Non-pigmented ciliary epithelial cell (primary cell): ENCODE data around the gene RDH12.
"Not testable (repeated sequence)": the region's sequence is repeated elsewhere in the genome, so short reads cannot be mapped to it uniquely, and the experiment has no call there.

Source experiments
- DNase-seq: peaks from one replicate; pipeline ENCODE4 v3.0.0-alpha.2; 2010; ENCODE audit warnings: low read depth

The RDH12 gene

DNA sequence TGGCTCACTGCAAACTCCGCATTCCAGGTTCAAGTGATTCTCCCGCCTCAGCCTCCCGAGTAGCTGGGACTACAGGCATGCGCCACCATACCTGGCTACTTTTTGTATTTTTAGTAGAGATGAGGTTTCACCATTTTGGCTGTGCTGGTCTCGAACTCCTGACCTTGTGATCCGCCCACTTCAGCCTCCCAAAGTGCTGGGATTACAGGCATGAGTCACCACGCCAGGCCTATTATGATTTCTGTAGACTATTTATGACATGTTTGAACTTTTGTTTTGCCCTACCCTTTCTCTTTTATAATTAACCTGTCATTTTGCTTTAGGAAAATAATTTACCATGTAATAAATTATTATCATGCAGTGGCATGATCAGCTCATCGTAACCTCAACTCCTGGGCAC lies at the start of gene RDH12:
TSS of gene RDH12 (plus strand) at position 395 of the 400 bp plus-strand sequence. CDS start 20,757 bp downstream, outside the sequence.
- not testable (repeated sequence) for DNase-seq

DNA sequence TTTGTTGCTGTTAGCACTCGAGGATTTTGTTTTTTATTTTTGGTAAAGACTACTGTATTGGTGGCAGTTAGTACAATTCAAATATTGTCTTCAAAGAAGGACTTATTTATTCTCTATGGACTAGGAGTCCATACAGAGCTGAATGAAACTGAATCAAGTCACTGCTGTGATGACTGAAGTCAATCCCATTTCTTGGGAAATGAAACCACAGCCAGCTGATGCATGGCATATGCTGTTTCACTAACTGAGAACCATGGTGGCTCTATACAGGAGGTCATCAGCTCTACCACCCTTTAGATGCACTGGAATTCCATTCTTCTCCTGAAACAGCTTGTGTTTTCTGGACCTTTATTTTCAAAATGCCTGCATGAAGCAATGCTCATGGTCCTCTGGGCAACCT lies 49.5 kb upstream of the RDH12 start:
- DNase-seq = no peak

DNA sequence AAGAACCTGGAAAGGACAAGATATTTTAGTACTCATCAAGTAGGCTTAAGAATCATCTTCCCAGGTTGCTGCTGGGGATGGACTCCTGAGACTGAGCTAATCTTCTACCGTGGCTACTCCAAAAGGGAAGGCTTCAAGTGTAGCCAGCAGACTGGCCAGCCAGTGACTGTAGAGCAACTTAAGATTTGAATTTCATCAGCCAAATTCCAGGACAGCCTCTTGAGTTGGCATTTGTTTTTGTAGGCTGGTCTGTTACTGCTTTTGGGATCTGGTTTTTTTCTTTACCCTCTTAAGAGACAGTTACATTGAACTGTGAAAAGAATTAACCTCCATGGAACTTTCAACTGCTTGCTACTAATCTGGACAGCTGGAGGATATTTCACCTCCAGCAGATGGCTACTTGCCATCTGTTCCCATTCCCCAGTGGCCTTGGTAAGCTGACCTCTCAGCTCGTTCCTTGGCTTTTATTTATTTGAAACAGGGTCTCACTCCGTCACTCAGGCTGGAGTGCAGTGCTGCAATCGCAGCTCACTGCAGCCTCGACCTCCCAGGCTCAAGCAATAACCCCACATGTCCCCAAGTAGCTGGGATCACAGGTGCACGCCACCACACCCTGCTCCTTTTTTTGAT lies 47.9 kb upstream of the RDH12 start:
- DNase-seq = no peak

DNA sequence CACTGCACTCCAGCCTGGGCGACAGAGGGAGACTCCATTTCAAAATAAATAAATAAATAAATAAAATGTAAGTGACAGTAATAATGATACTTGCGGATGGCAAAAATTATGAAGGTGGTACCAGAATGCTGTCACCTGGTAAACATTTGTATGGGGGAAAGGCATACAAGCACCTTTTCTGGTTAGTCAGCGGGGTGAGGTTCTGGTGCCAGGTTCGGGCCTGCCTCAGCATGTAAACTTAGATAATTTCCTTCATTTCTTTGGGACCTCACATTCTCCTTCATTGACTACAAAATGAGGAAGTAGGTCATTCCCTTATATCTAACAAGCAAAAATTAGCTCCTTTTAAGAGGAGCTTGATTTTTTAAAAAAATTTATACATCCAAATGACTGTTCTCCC lies 38.1 kb upstream of the RDH12 start:
- DNase-seq = no peak

DNA sequence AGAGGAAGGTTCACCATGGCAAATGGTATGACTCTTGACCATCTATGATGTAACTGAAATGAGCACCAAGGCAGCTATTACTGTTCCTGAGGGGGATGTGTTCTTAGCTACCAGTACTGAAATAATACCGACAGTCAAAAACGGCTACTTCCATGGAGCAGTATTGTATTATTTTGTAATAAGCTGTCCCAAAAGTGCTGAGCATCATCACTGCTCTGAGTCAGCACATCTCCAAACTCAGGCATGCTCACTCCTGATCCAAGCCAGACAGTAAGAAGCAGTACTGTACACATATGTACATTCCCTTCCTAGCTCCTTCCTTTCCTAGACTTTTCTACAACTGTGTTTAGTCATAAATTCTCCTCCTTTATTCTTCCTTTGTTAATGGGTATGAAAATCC lies 35.8 kb upstream of the RDH12 start:
- no peak for DNase-seq

DNA sequence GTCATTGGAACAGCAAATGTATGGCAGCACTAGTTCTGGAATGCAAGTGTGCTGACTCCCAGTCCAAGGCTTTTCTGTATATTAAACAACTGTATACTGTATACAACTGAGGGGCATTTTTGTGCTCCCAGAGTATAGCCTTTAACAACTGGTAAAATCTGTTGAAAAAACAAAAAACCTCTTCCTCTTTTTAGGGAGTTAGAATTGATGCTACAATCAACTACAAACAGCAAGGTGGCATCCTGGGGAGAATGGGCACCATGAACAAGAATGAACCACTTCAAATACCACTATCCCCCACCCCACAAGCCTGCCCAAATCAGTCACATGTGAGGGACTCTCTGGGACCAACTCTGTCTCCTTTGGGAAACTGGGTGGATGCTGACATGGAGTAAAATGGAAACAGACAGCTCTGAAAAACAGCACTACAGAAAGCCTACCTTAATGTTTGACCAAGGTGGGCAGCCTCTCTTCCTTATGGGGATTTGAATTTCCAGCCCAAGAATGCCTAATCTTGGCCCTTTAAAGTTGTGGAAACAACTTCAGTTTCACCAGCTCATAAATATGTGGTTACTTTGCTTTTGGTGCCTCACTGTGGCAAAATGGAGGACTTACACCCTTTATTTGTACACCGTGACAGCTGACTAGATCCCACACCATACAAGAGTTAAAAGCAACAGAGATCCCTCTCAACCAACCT lies 34.8 kb upstream of the RDH12 start:
- no peak for DNase-seq

DNA sequence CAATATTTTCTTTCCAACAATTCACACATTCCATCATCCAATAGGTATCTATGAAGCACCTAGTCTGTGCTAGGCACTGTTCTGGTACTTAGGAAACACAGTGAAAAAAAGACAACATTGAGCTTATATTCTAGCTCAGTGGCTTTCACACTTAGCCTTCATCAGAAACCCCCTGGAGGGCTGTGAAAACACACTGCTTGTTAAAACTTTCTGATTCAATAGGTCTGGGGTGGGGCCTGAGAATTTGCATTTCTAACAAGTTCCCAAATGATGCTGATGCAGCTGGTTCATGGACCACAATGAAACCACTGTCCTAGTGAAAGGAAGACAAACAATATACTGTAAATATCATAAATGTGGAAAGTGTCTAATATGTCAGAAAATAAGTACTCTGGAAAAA lies 33.1 kb upstream of the RDH12 start:
- no peak for DNase-seq

DNA sequence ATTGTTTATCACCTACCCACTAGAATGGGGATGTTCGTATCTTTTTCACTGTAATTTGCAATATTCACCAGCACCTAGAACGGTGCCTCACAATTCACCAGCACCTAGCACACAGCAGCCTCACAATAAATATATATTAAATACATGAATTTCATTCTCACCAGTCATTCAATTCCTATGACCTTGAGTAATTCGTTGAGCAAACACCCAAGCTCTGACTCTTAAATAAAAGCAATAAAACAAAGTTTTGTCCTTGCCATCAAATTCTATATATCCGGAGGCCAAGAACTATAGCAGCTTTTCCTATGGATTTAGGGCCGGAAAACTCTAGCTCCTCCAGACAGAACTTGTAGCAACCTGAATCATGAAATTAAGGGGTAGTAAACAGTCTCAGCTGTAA lies 28.2 kb upstream of the RDH12 start:
- no peak for DNase-seq

DNA sequence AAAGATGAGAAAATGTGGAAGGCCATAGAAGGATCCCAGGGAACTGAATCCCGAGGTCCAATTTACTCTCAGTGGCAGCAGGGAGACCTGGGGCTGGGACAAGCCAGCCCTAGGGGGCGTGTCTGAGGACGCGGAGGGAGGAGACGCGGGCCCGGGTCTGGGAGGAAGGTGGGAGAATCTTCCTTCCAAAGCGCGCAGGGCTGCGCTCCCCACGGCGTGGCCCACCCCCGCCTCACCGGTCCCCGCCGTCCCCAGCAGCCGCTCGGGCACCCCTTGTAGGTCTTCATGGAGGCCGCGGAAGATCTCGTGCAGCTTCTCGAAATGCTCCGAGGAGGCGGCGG lies 27.6 kb upstream of the RDH12 start:
- no peak for DNase-seq

DNA sequence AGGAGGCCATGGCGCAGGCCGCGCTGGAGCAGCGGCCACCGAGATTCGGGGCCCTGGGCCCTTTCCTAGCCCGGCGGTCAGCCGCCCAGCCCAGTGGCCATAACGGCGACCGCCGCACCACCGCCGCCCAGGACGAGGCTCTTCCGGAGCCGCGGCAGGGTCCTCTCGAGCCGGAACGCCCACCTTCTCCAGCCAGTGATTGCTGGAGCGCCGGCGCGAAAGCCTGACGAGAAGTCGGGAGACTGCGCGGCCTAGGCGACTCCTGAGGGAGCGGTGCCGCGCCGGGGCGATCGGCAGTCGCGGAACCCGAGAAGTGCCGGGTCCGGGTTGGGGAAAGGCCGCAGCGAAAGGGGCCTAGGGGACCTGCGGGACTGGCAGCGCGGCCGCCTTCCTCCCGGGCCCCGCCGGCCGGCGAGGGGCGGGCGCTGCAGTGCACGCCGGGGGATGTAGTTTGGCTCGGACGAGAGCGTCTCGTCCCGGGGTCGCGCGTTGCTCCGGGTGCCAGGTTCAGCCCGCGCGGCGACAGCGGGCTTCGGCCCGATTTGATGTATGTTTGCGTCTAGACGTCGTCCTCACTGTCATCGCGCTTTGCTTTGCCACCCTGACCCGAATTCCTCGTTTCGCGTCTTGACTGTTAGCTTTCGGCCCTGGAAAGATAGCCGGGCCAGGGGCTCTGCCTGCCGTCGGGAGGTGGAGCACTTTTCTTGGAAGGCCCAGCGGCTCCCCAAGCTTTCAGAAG lies 27.0 kb upstream of the RDH12 start, which contains the start of gene VTI1B:
TSS of gene VTI1B (minus strand) at position 153 of the 739 bp plus-strand sequence. CDS start at position 10, 143 bp downstream.
- no peak for DNase-seq

DNA sequence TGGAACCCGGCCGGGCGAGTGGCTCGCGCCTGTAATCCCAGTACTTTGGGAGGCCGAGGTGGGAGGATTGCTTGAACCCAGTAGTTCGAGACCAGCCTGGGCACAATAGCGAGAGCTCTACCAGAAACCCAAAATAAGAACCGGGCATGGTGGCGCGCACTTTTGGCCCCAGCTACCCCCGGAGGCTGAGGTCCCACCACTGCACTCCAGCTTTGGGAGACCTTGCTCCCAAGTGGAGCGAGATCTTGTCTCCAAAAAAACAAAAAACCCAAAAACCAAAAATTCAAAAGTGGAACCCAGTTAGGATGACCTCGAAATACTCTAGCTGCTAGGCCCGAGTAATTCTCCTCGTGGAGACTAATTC lies 26.5 kb upstream of the RDH12 start:
- no peak for DNase-seq

DNA sequence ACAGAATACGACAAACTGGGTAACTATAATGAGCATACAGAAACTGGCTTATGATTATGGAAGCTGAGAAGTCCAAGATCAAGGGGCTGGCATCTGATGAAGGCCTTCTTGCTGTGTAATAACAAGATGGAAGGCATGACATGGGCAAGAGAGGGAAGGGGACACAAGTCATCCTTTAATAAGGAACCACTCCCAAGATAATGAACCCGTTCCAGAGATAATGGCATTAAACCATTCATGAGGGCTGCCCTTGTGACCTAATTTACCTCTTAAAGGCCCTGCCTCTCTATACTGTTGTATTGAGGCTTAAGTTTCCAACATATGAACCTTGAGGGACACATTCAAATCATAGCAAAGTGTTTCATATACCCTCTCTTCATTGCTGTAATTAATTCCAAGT lies 22.7 kb upstream of the RDH12 start:
- DNase-seq = no peak

DNA sequence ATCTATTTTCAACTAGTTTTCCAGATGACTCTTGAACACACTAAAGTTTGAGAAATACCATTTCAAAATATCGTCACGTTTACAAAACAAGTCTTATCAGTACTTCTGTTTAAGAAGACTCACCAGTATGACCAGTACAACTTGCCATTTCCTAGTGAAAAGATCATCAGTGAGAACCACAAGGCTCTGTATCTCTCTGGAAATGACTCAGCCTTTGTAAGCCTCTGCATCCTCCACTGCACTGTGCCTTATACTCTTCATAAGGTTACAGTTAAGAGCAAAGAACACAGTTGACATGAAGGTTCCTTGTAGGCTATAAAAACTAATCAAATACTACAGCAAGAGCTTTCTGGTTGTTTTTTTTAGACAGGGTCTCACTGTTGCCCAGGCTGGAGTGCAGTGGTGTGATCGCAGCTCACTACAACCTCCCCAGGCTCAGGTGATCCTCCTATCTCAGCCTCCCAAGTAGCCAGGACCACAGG lies 21.5 kb upstream of the RDH12 start:
- DNase-seq = peak; percentile 89

DNA sequence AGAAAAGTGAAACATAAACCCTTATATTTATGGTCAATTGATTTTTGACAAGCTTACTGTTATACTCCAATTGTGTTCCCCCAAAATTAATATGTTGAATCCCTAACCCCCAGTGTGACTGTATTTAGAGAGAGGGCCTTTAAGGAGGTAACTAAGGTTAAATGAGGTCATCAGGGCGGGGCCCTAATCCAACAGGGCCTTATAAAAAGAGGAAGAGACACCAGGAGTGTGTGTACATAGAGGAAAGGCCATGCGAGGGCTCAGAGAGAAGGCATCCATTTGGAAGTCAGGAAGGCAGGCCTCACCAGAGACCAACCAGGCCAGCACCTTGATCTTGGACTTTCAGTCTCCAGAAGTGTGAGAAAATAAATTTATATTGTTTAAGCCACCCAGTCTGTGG lies 20.7 kb upstream of the RDH12 start:
- DNase-seq = no peak

DNA sequence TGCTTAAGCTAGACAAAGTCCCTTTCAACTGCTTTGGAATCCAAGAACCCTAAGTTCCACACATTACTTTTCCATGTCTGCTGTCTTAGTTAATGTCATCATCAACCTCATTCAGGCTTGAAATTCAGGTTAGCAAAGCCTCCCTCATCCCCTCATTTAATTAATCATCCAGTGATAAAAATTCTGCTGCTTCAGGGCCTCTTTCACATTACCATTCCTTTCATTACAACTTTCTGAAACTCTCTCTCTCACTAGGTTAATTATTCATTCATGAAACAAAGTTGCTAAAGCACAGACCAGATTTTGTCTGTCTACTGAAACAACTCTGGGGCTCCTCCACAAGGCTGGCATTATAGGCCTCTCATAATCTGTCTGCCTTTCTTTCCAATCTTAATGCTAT lies 17.8 kb upstream of the RDH12 start:
- no peak for DNase-seq

DNA sequence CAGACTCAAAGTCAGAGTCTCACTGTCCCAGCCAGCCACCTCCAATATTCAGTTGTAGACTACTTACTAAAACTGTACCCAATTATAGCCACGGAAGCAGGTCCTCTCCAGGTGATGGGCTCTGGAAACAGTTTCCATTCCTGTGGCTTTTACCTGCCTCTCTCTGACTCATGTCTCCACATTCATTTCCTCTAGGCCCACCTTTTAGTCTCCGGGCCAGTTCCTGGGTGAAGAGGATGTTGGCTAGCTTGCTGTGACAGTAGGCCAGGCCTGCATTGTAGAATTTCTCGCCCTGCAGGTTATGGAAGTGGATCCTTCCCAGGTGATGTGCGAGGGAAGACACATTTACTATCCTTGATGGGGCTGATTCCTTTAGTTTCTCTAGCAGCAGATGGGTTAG lies 11.7 kb upstream of the RDH12 start:
- no peak for DNase-seq

DNA sequence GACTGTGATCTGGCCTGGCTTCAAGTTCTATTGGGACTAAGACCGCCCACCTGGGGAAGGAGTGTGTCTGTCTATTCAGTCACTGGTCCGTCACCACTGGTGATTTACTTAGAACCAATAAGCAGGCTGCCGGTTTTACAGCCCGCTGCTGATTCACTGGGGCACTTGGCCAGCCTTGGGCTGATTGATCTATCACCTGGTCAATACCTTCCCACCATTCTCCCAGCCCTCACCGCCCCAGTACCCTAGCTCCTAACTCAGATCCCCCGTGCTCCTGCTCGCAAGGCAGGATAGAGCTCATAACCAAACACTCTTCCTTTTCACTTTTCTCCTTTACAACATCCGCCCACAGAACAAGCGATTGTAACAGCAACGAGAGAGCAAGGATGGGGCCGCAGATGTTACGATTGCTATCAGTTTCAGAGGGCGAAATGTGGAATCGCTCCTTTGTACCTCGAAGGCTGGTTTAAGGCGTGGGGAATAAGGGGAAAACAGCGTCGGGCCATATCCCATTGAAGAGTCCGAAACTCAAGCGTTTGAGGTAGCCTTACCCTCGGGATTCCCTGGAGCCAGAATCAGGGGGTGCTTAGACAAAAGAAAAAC lies 6.8 kb upstream of the RDH12 start:
- DNase-seq = peak; percentile 87

DNA sequence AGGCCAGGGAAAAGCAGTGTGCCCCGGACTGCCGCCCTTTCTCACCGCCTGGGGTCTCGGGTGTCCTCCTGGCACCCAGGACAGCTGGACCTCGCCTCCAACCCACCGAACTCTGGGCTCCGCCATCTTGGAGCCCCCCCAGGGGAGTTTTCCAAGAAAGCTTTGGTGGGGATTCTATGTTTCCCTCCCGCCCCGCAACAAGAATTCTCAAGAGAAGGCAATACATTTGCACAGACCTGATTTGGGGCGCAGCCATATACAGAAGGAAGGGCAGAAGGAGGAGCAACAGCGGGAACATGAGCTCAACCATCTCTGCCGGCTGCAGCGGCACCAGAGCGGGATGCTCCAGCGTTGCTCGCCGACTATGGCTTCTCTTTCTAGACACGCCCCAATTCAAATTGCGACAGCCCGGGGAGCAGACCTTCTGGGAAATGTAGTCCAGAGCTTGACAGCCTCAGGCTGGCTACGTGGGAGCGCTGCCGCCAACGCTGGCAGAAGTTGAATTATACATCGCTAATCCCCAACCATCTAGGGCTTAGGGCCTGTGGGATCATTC lies 6.2 kb upstream of the RDH12 start, which contains the start of gene RDH11:
TSS of gene RDH11 (minus strand) at position 371 of the 556 bp plus-strand sequence. CDS start at position 310, 61 bp downstream.
- peak; percentile 65 for DNase-seq

DNA sequence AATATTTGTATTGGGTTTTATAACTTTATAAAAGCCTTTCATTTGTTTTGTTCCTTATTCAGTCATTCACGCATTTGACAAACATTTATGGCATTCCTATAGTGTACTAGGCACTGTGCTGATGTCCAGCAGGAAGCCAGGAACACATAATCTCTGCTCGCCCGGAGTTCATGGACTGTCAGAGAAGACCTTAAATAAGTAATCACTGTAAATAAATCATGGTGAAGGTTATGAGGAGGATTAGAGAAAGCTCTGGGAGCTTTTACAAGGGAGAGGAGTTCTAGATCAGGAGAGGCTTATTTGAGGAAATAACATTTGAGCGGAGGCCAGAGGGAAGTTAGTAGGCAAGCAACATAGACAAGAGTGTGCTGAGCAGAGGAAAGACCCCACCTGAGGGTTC lies 4.7 kb upstream of the RDH12 start:
- DNase-seq = no peak

DNA sequence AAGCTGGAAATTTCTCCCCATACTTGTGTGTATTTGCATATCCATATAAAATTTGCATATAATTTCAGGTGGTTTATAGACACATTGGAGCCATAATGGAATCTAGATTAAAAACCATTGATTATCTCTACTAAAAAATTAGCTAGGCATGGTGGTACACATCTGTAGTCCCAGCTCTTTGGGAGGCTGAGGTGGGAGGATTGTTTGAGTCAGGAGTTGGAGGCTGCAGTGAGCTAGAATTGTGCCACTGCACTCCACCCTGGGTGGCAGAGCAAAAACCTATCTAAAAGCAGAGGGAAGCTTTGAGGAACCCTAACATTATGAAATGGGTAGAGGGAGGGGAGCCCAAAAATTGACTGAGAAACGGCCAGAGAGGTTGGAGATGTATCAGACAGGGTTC lies 3.5 kb upstream of the RDH12 start:
- no peak for DNase-seq

DNA sequence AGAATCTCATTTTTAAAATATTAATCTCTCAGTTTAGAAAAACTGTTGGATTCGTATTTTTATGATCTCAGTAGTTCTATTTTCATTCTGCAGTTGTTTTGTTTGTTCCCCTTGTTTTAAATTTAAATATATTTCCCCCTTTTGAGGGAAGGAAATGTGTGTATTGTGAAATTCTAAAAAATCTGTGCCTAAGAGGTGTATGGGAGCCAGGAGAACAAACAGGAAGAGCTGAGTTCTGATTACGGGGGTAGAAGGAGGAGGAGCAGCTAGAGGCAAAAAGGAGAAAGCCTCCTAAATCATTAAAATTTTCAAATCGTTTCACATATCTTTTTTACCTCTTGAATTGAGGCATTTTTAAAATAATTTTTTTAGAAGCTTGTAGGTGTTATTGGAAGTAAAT lies 2.3 kb downstream of the RDH12 start:
- no peak for DNase-seq

DNA sequence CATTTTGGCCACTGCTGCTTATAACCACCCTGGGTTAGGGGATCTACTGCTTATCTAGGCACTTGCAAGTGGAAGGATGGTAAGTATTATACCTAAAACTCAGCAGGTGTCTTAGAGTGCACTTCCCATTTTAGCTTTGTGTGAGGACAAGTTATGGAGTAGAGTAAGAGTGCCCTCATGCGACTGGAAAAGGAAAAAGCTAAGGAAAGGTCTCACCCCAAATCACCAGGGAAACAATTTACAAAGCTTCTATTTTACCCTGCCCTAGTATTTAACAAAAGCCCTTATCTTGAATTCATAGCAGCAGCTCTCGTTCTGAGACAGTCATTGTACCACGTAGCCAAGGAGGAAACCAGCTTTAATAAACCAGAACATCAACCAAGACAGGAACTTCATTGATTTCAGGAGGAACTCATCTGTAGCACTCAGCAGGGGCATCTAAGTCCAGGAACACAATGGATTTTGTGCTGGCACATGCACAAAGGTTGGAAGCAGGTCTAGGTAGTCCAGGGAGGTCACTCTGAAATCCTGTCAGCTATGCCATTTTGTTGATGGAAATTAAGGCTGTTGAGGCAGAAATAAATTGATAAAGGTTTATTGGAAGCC lies 2.9 kb downstream of the RDH12 start:
- no peak for DNase-seq
